ENCODE results near the gene EFL1. TPM values are rescaled to one million over a fixed set of nuclear protein-coding genes. Genes with fewer than 3 reads are reported as not detected.

Gene EFL1
- total RNA-seq = 38.2 and 42.4 TPM in 2 replicates

DNA sequence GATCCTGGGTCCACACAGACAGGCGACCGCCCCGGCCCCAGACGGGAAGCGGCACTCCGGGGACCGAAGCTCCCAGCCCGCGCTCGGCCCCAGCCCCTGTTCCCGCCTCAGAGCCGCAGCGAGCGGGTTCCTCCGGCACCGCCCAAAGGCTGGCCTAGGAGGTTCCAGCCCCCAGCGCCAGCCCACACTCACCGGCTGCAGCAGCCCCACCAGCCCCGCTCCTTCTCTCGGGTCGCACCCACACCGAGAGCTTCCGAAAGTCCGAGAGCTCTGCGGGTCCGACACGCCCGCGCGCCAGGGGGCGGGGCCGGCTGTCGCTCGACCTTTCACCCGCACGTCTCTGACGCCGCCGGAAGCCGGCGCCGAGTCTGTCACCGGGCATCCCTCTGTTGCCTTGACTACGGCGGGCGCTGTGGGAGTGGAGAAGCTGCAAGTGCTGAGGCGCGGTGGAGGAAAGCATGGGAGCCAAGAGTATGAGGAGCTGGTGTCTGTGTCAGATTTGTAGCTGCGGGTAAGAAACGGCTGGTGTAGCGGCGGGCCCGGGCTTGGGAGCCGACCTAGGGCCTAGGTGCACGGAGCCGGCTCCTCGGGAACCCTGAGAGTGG lies at the start of gene EFL1, which contains the start of gene SAXO2:
Gene EFL1 (minus strand): TSS at position 313 of the 605 bp plus-strand sequence. CDS start 956 bp downstream, outside the sequence.
Gene SAXO2 (plus strand): TSS at position 397 of the 605 bp plus-strand sequence. CDS start 62 bp downstream, at position 459.

Small RNA genes lying within 50 kb of the gene (small RNA-seq; reads per million reads assigned to genes)
- gene RNU1-77P = not detected

Other genes starting within 250 kb of the EFL1 start
- gene MEX3B, start 216.7 kb downstream of the EFL1 start, total RNA-seq = 1.3 and 3.1 TPM in 2 replicates
- 1.0 and 1.9 TPM in 2 replicates for gene SAXO2, start 84 bp upstream of the EFL1 start, total RNA-seq
- gene GOLGA6L10, start 86.7 kb upstream of the EFL1 start, total RNA-seq = 0.32 and 0.39 TPM in 2 replicates
- gene GOLGA6L9, start 167.1 kb upstream of the EFL1 start, total RNA-seq = 1.1 and 1.4 TPM in 2 replicates

All from articular chondrocyte of knee joint (primary cell).